ENCODE measurements around the gene KLF9. TPM values are rescaled to one million over a fixed set of nuclear protein-coding genes. Genes with fewer than 3 reads are reported as not detected.
A peak's percentile ranks its signal among the peaks of the same experiment; 100 is the strongest.

KLF9 gene
- polyA plus RNA-seq, 3 donors, result 7.0 to 10.1 (median 9.8) TPM

- no peak for DNase-seq (ENCODE audit: extremely low read depth in 1 of 11, low read depth in 9 of 11, low spot score in 4 of 11)
Measured at GRCh38 chr9:70390933-70391341, 23.5 kb downstream of the KLF9 start.

- no peak for DNase-seq (ENCODE audit: extremely low read depth in 1 of 11, low read depth in 9 of 11, low spot score in 4 of 11)
Measured at GRCh38 chr9:70389621-70390266, 24.7 kb downstream of the KLF9 start.

GRCh38 chr9:70389188-70389587, 25.3 kb downstream of the KLF9 start:
- DNase-seq (ENCODE audit: extremely low read depth in 1 of 11, low read depth in 9 of 11, low spot score in 4 of 11), result no peak

- DNase-seq (ENCODE audit: extremely low read depth in 1 of 11, low read depth in 9 of 11, low spot score in 4 of 11), result no peak
Measured at GRCh38 chr9:70387663-70388062, 26.8 kb downstream of the KLF9 start.

- DNase-seq (ENCODE audit: extremely low read depth in 1 of 11, low read depth in 9 of 11, low spot score in 4 of 11), result no peak
Measured at GRCh38 chr9:70385426-70385825, 29.0 kb downstream of the KLF9 start.

GRCh38 chr9:70382709-70383605, 31.5 kb downstream of the KLF9 start:
- DNase-seq (ENCODE audit: extremely low read depth in 1 of 11, low read depth in 9 of 11, low spot score in 4 of 11), result no peak

GRCh38 chr9:70382046-70382708, 32.3 kb downstream of the KLF9 start:
- DNase-seq (ENCODE audit: extremely low read depth in 1 of 11, low read depth in 9 of 11, low spot score in 4 of 11), result no peak

GRCh38 chr9:70374962-70375618, 39.4 kb downstream of the KLF9 start:
- DNase-seq (ENCODE audit: extremely low read depth in 1 of 11, low read depth in 9 of 11, low spot score in 4 of 11), result no peak

GRCh38 chr9:70367305-70367930, 47.0 kb downstream of the KLF9 start:
- no peak for DNase-seq (ENCODE audit: extremely low read depth in 1 of 11, low read depth in 9 of 11, low spot score in 4 of 11)

GRCh38 chr9:70363760-70364159, 50.7 kb downstream of the KLF9 start:
- DNase-seq (ENCODE audit: extremely low read depth in 1 of 11, low read depth in 9 of 11, low spot score in 4 of 11), result no peak

- DNase-seq (ENCODE audit: extremely low read depth in 1 of 11, low read depth in 9 of 11, low spot score in 4 of 11), result no peak
Measured at GRCh38 chr9:70362952-70363351, 51.5 kb downstream of the KLF9 start.

GRCh38 chr9:70355801-70356200, 58.7 kb downstream of the KLF9 start:
- DNase-seq (ENCODE audit: extremely low read depth in 1 of 11, low read depth in 9 of 11, low spot score in 4 of 11), result no peak

- DNase-seq (ENCODE audit: extremely low read depth in 1 of 11, low read depth in 9 of 11, low spot score in 4 of 11), result no peak
Measured at GRCh38 chr9:70352802-70353201, 61.7 kb downstream of the KLF9 start.

- DNase-seq (ENCODE audit: extremely low read depth in 1 of 11, low read depth in 9 of 11, low spot score in 4 of 11), result no peak
Measured at GRCh38 chr9:70352356-70352755, 62.1 kb downstream of the KLF9 start.

- no peak for DNase-seq (ENCODE audit: extremely low read depth in 1 of 11, low read depth in 9 of 11, low spot score in 4 of 11)
Measured at GRCh38 chr9:70347046-70347445, 67.4 kb downstream of the KLF9 start.

- peak in 9 of 11 donors; percentile 1 to 32 (median 8) for DNase-seq (ENCODE audit: extremely low read depth in 1 of 11, low read depth in 9 of 11, low spot score in 4 of 11)
Measured at GRCh38 chr9:70340572-70340971, 73.9 kb downstream of the KLF9 start.
